Epithelial cell of prostate (primary cell): ENCODE measurements around the gene IL6R.

Source experiments
- DNase-seq: peaks from one replicate; pipeline ENCODE4 v3.0.0-alpha.2; 2011; ENCODE audit warnings: low read depth, low spot score
- H3K27ac ChIP-seq: fragments of 450-650 bp; 2 replicates; pipeline ENCODE4 v1.5.1; 2017; ENCODE audit warnings: mild to moderate bottlenecking

IL6R gene

GRCh38 chr1:154499446-154499845, 94.3 kb downstream of the IL6R start:
- no peak overlapping the region for H3K27ac ChIP-seq
- no peak for DNase-seq

GRCh38 chr1:154500533-154500932, 95.4 kb downstream of the IL6R start:
- no peak overlapping the region for H3K27ac ChIP-seq
- DNase-seq = no peak

GRCh38 chr1:154501423-154502065, 96.4 kb downstream of the IL6R start:
- no peak for DNase-seq

GRCh38 chr1:154502066-154502743, 97.1 kb downstream of the IL6R start, which contains the start of the genes SHE and TDRD10:
TSS of gene SHE (minus strand) at chr1:154502412. CDS start at chr1:154502026, 386 bp downstream.
TSS of gene TDRD10 (plus strand) at chr1:154502219. CDS start at chr1:154506904, 4,685 bp downstream.
- DNase-seq = no peak
- no peak within 1 kb of the TSS for H3K27ac ChIP-seq

More at GRCh38 chr1:154501423-154502065, 96.4 kb downstream of the IL6R start:
- H3K27ac ChIP-seq = no peak overlapping the region

GRCh38 chr1:154502744-154503115, 97.6 kb downstream of the IL6R start:
- no peak for DNase-seq

GRCh38 chr1:154503898-154504297, 98.8 kb downstream of the IL6R start:
- H3K27ac ChIP-seq = no peak overlapping the region
- DNase-seq = no peak

More at GRCh38 chr1:154502744-154503115, 97.6 kb downstream of the IL6R start:
- no peak overlapping the region for H3K27ac ChIP-seq

GRCh38 chr1:154512760-154513159, 107.6 kb downstream of the IL6R start:
- DNase-seq = no peak
- no peak overlapping the region for H3K27ac ChIP-seq

GRCh38 chr1:154514066-154514553, 109.0 kb downstream of the IL6R start:
- no peak overlapping the region for H3K27ac ChIP-seq
- DNase-seq = no peak

- no peak for DNase-seq
- H3K27ac ChIP-seq = no peak overlapping the region
Measured at GRCh38 chr1:154517661-154518060, 112.5 kb downstream of the IL6R start.
